ENCODE measurements around the gene GNL1.

Gene GNL1

DNA sequence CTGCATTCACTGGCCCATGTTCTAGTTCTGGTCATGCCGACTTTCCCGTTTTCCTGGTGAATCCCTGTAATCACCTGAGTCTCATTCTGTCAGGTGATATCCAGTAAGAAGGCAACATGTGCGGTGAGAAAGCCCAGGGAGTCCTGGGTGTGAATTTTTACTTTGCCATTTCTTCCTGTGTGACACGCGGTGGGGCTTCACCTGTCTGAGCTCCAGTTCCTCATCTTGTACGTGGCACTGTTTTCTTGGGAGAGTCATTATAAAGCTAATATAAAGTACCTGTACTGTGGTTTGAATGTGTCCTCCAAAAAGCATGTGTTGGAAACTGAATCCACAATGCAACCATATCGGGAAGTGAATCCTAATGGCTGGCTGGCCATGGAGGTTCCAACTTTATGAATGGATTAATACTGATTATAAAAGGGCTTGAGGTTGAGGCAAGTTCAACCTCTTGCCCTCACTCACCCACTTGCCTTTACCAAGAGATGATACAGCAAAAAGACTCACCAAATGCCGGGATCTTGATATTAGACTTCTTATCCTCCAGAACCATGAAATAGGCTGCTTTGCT, 61.9 kb downstream of the GNL1 start:
- no peak for DNase-seq

DNA sequence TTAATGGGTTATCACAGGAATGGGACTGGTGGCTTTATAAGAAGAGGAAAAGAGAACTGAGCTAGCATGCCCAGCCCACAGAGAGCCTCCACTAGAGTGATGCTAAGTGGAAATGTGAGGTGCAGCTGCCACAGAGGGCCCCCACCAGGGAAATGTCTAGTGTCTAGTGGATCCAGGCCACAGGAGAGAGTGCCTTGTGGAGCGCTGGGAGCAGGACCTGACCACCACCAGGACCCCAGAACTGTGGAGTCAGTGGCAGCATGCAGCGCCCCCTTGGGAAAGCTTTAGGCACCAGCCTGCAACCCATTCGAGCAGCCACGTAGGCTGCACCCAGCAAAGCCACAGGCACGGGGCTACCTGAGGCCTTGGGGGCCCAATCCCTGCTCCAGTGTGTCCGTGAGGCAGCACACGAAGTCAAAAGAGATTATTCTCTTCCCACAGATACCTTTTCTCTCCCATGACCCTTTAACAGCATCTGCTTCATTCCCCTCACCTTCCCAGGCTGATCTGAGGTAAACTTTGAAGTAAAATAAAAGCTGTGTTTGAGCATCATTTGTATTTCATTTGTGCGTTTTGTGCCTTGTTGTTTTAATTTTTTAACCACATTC, 62.5 kb downstream of the GNL1 start:
- no peak for DNase-seq

DNA sequence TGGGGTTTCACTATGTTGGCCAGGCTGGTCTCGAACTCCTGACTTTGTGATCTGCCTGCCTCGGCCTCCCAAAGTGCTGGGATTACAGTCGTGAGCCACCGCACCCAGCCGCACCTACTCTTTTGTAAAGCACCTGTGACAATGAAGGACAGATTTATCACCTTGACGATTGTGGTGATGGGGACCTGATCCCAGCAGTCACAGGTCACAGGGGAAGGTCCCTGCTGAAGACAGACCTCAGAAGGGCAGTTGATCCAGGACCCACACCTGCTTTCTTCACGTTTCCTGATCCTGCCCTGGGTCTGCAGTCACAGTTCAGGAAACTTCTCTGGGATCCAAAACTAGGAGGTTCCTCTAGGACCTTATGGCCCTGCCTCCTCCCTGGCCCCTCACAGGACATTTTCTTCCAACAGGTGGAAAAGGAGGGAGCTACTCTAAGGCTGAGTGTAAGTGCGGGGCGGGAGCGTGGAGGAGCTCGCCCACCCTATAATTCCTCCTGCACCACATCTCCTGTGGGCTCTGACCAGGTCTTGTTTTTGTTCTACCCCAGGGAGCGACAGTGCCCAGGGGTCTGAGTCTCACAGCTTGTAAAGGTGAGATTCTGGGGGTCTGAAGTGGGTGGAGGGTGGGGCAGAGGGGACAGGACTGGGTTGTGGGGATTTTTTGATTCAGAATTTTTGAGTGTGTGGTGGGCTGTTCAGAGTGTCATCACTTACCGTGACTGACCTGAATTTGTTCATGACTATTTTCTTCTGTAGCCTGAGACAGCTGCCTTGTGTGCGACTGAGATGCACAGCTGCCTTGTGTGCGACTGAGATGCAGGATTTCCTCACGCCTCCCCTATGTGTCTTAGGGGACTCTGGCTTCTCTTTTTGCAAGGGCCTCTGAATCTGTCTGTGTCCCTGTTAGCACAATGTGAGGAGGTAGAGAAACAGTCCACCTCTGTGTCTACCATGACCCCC, 64.0 kb downstream of the GNL1 start:
- no peak for DNase-seq
